NCI-H510A (cell line): ENCODE measurements around the gene SPACA7.
A peak's percentile ranks its signal among the peaks of the same experiment; 100 is the strongest.
"Not testable (repeated sequence)": the region's sequence is repeated elsewhere in the genome, so short reads cannot be mapped to it uniquely, and the experiment has no call there.

Experiments
- DNase-seq: peaks from one replicate; lab custom pipeline; 2025; lab: John Stamatoyannopoulos, UW

The SPACA7 gene

GRCh38 chr13:112424098-112424497, 47.9 kb downstream of the SPACA7 start:
- DNase-seq = no peak

- DNase-seq = no peak
These were observed 52.5 kb downstream of the SPACA7 start for GRCh38 chr13:112428704-112429103.

- DNase-seq = no peak
These were observed 55.6 kb downstream of the SPACA7 start for GRCh38 chr13:112431734-112432133.

DNA sequence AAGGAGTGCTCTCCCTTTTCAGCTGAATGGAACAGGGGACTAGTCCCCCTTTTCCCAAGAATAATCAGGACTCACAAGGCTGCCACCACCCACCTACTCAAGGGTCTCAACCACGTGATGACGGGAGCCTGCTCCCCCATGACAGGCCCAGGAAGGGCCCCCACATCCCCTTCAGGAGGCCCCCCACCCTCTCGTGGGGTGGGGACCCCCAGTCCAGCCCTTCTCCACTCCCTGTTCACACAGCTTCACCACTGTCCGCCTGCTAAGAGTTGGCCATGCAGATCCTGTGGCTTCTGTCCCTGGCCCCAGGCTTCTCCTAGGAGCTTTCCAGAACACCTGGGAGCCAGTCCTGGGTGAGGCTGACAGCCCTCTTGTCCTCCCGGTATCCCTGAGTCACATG, 56.6 kb downstream of the SPACA7 start:
- DNase-seq = not testable (repeated sequence)

DNA sequence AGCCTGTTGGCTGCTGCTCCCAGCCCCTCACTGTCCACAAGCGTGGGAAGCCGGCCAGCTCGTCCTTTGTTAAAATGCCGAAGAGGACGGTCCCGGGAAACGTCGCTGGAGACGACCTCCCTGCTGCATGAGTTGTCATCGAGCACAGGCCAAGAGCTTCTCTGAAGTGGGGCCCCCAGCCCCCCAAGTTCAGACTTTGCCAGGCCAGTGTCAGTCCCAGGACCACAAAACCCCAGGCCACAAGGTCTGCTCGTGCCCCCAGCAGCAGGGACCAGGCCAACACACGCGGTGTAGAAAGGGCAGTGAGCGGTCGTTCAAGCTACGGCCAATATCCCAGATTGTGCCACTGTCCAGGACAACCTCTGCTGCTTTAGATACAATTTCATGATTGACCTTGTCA, 57.4 kb downstream of the SPACA7 start:
- not testable (repeated sequence) for DNase-seq

GRCh38 chr13:112434032-112434431, 57.9 kb downstream of the SPACA7 start:
- no peak for DNase-seq

DNA sequence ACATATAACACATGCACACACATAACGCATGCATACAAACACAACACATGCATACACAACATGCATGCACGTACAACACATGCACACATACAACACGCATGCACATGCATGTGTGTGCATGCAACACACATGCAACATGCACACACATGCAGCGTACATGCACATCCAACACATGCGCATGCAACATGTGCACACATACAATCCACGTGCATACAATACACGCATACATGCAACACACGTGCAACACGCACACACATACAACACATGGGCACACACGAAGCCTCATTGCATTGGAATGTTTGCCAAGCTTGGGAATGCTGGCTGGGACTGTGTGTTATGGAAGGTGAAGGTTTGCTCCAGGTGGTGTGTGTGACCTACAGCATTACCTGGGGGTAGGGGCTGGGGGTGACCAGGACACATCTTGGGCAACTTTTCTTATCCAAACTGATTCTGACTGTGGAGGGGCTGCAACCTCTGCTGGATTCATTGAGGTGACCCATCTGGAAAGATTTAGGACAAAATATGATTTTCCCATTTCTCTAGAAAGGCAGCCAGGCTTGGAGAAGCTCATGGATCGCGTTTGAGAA, 58.9 kb downstream of the SPACA7 start:
- no peak for DNase-seq

GRCh38 chr13:112435973-112436372, 59.8 kb downstream of the SPACA7 start:
- no peak for DNase-seq

GRCh38 chr13:112438094-112438493, 61.9 kb downstream of the SPACA7 start:
- no peak for DNase-seq

DNA sequence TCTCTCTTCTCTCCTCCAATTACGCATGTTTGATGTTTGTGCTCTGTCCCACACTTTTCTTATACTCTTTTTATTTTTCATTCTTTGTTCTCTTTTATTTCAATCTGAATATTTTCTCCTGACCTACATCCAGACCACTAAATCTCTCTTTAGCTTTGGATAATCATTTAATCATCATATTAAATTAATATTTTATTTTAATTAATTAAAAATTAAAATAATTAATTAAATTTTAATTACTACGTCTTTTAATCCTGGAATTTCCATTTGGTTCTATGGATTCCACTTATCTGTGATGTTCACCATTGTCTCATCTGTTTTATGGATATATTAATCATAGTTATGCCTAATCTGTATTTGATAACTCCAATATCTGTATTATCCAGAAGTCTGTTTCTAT, 62.4 kb downstream of the SPACA7 start:
- no peak for DNase-seq

DNA sequence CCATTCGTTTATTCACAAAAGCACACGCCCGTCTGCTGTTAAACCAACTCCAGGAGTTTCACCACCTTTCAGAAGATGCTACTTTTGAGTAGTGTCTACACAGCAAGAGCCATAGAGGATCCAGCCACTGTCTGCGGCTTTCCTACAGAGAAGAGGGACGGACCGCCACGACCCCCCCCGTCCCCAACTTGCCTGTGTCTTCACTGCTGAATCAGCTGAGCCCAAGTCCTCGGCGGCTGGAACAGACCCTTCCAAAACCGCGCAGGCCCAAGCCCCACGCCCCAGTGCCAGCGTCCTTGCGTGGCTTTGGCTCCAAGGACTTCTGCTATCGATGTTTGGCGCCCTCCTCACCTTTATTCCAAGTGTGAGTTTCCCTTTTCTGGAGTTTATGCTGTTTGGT, 65.1 kb downstream of the SPACA7 start:
- no peak for DNase-seq

DNA sequence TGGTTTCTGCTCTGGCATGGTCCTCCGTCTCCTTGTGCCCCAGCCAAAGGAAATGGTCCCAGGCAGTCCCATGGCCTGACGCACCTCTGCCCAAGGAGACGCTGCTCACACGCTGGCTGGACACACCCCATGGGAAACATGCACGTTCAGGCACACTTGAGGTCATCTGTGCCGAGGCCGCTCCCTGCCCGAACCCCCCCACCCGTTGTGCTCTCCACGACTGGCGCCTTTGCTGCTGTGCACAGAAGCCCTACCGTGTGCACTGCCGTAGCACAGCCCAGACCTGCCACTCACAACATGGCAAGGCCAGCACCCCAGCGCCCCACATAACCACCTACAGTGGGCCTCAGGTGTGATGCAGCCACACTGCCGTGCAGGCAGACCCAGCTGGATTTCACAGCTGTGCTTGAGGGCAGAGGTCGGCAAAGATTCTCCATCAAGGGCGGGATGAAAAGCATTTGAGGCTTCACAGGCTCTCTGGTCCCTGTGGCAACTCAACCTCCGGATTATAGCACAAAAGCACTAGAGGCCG, 65.7 kb downstream of the SPACA7 start:
- DNase-seq = no peak

DNA sequence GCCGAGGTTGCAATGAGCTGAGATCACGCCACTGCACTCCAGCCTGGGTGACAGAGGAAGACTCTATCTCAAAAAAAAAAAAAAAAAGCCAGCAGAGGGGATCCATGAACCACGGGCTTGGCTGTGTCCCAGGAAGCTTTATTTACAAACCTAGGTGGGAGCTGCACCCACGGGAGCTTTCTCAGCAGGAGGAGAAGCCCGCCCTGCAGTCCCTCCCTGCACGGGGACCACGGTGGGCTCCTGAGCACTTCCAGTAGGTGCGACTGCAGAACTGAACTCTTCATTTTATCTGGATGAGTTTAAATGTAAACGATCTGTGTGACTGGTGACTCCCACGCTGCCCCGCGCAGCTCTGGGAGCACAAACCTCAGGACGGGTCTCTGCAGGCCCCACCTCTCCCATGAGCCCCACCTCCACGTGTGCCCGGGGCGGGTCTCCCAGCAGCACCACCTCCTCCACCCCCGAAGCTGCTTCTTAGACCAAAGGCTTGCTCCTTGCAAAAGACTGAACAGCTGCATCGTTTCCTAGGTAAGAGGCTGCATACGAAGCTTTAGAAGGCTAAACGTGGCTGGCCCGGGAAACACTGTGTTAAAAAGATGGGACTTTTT, 66.4 kb downstream of the SPACA7 start:
- DNase-seq = no peak

DNA sequence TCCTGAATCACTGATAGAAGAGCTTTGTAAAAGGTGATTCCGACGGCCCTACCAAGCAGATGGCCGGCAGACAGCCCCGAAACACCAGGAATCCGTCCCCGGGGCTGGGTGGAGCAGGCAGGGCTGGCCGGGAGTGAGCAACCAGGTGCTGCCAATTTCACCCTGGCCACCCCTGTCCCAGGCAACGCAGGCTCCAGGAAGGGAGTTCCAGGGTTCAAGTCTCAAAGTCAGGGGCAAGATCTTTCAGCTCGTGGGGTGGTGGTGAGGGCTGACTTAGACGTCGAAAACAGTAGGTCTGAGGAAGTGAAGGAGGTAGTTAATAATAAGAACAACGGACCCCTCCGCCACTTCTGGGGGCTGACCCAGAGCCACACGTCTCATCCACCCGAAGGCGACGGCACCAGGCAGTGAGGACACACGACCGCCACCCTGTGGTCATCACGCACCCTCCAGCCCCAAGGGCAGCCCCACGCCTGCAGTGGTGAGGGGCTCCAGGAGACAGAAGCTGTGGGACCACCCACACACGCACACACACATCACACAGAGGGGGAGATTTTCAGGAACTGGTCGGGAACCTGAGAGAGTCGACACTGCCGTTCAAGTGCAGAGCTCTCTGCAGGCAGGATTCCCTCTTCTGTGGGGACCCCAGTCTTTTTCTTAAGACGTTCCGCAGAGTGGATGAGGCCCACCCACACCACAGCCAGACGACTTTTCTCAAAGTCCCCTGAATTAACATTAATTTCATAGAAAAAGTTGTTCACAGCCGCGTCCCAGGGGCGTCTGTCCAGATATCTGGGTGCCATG, 67.2 kb downstream of the SPACA7 start:
- no peak for DNase-seq

DNA sequence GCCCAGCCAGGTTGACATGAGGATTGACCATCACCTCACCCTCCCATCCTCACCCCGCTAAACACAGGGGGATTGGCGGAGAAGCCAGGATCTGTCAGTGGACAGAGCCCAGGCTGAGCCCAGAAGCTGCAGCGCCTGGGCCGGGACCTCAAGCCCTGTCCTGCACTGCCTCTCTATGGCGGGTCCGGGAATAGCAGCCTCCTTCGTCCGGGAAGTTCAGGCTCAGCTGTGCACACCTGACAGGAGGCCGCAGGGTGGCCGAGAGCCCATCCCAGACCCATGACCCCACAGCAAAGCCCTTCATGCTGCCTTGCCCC, 67.8 kb downstream of the SPACA7 start:
- DNase-seq = peak; percentile 32

- DNase-seq = no peak
These were observed 68.6 kb downstream of the SPACA7 start for GRCh38 chr13:112444416-112445399.

DNA sequence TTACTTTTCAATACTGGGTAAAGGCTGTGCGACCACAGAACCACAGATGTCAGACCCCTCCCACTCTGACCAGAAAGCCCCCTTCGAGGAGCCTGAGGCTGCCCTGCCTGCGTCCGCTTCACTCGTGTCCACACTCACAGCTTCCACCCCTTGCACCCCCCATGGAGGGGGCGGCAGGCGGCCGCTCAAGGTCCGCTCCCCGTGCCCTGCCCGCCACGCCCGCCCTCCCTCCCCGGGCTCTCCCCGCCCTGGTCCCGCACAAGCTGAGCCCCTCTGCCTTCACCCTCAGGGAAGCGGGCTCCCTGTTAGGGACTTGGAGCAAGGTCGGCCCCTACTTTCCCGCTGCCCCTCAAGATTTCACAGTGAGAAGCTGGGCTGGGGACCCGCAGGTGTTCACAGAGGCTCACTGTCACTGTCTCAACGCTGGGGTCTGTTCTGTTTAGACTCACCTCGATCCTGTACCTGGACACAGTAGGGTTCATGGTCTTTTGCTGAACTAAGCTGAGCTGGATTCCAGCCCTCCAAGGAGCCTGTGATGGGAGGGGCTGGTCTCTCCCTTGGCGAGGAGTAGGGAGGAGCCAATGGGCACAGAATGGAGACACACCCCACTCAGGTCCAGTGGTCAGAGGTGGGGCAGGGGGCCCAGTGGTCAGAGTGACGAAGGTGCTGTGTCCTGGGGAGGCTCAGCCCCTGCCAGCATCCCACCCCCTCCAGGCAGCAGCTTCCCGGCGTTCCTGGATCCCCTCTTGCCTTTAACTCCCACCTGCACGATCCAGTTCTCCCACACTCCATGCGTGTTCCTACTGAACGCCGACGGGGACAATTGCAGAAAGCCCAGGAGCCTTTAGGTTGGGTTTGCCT, 69.5 kb downstream of the SPACA7 start:
- no peak for DNase-seq

- no peak for DNase-seq
These were observed 70.2 kb downstream of the SPACA7 start for GRCh38 chr13:112446347-112446861.

GRCh38 chr13:112446867-112447266, 70.7 kb downstream of the SPACA7 start:
- no peak for DNase-seq

- DNase-seq = no peak
These were observed 71.2 kb downstream of the SPACA7 start for GRCh38 chr13:112447306-112447705.
